DMS 273 (cell line): ENCODE results near the gene AFF3.
"Not testable (repeated sequence)": the region's sequence is repeated elsewhere in the genome, so short reads cannot be mapped to it uniquely, and the experiment has no call there.

ENCODE experiments used
- DNase-seq: peaks from one replicate; lab custom pipeline; 2025; ENCODE audit not compliant: unreplicated experiment; lab: John Stamatoyannopoulos, UW

Gene AFF3

DNA sequence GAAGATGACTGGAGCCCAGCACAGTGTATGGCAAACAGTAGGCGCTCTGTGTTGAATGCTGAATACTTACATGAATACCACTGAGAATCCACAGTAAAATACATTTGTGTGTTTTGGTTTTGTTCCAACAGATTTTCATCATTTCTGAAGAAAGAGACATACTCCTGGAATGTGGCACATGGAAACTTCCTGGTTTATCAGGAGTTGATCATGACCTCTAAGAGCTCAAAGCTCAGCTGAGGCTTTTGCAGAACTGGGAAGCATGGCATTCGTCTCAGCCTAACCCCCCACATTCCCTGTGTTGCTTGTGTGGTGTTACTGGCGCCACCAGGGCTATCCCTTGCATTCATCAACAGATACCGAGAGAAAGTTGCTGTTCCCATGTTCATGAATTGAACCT lies 335.6 kb downstream of the AFF3 start:
- no peak for DNase-seq

DNA sequence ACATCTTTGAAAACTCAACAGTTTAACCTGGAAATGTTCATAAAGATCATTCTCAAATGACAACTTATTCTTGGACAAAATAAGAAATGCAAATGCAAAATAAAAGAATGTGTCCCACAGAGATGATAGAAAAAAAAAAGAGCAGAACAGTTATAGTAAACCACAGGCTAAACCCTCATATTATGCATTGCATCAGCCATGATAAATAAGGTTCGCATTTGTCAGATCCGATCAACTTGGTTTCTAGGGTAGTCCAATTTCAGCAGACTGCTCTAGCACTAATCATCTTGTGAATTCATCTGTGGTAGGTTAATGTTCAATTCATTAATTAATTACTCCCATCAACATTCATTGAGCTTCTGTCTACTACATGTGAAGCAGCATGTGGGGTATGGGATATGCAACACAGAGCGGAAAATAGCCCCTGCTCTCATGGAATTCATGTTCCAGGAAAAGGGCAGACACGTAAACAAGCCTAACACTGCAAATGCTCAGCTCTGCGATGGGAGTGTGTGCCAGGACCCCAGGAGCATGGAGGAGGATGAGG lies 336.4 kb downstream of the AFF3 start:
- no peak for DNase-seq

DNA sequence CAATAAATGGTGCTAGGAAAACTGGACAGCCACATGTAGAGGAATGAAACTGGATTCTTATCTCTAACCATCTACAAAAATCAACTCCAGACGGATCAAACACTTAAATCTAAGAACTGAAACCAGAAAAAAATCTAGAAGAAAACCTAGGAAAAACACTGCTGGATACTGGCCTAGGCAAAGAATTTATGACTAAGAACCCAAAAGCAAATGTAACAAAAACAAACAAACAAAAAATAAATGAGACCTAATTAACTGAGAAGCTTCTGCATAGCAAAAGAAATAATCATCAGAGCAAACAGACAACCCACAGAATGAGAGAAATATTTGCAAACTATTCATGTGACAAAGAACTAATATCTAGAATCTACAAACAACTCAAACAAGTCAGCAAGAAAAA lies 338.5 kb downstream of the AFF3 start:
- no peak for DNase-seq

DNA sequence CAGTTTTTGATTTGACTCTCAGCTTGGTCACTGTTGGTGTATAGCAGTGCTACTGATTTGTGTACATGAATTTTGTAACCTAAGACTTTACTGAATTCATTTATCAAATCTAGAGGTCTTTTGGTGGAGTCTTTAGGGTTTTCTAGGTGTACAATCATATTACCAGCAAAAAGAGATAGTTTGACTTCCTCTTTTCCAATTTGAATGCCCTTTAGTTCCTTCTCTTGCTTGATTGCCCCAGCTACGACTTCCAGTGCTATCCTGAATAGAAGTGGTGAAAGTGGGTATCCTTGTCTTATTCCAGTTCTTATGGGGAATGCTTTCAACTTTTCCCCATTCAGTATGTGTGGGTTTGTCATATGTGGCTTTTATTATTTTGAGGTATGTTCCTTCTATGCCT lies 339.7 kb downstream of the AFF3 start:
- no peak for DNase-seq

DNA sequence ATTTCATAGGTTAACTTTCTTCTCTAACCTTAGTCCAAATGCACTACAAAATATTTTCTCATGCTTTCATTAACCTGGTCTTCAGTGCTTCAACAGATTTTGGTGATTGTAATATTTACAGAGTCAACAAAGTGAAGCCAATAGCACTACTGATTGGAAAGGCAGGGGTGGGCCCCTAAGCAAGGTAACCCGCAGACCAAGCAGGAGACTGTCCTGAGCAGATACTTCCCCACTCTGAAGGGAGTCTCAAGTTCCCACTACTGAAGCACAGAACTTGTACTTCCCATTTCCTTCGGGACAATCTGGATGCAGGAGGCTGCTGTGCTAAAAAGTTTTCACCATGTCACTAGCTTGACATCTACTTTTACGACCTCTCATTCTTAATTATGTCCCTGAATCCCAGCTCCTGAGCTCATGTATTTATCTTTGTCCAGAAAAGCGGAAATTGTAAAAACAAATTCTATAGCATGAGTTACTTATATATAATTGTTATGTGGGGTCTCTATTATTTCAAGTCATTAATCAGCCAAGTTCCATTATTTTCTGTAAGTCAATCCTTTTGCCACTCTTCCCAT lies 341.0 kb downstream of the AFF3 start:
- DNase-seq, result no peak

DNA sequence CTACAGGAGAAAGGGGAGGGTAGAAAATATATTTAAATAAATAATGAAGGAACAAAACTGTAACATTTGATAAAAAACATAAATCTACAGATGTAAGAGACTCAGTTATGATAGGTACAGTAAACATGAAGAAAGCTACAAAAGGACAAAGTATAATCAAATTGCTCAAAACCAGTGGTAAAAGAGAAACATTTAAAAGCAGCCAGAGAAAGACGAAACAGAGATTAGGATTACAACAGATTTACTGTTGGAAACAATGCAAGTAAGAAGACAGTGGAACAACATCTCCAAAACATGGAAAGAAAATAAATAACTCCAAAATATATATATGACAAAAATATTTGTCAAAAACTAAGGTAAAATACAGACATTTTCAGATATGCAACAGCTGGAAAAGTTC lies 344.9 kb downstream of the AFF3 start:
- no peak for DNase-seq

DNA sequence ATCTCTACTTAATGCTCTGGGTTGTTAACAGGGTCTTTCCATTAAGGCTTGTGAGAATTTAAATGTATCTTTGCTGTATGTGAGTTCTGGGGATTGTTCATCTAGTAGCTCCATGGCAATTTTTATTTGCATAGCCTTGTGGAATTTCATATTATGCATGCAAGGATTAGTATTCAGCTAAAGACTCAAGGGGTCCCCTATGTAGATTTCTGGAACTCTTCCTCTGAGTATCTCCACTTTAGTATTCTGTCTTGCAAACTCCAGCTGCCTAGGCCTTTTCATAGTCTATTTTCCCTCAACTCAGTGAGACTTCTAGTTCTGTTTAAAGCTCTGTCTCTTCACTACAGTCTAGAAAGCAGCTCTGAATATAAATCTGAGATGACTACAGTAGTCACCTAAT lies 348.0 kb downstream of the AFF3 start:
- DNase-seq, result no peak

DNA sequence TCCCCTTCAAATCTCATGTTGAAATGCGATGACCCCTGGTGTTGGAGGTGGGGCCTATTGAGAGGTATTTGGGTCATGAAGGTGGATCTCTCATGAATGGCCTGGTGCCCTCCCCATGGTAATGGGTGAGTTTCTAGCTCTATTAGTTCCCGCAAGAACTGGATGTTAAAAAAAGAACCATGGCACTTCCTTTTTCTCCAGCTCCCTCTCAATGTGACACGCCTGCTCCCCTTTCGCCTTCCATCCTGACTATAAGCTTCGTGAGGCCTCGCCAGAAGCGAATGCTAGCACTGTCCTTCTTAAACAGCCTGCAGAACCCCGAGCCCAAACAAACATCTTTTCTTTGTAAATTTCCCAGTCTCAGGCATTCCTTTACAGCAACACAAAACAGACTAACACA lies 349.4 kb downstream of the AFF3 start:
- DNase-seq, result no peak

DNA sequence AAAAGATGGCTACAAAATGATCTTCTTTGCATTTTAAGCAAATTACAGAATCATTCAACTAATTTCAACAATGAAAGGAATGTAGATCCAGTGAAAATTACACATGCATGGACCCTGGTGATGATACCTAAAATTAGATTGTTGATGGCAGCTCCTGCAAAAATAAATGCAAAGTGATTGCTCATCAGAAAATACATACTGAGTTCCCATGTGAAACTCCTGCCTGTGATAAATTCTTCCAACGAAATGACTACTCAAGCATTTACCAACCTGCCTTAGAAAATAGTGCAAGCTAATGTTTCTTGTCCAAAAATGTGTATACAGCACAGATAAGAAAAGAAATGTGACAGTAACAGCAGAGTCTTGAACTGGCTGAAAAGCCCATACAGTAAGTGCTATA lies 352.5 kb downstream of the AFF3 start:
- no peak for DNase-seq

DNA sequence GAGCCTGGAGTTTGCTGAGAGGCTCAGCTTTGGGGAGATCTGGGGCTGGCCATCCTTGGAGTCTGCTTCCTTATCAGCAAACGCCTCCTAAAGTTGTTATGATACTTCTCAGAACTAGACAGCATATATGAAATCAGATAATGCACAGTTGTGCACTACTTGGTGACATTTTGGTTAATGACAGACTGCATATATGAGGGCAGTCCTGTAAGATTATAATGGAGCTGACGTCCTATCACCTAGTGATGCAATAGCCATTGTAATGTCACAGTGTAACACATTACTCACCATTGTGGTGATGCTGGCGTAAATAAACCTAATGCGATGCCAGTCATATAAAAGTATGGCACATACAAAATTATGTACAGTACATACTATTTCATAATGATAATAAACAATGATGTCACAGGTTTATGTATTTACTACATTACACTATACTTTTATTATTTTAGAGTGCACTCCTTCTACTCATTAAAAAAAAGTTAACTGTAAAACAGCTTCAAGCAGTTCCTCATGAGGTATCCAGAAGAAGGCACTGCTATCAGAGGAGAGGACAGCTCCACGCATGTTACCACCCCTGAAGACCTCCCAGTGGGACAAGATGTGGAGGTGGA lies 354.5 kb downstream of the AFF3 start:
- DNase-seq, result no peak

DNA sequence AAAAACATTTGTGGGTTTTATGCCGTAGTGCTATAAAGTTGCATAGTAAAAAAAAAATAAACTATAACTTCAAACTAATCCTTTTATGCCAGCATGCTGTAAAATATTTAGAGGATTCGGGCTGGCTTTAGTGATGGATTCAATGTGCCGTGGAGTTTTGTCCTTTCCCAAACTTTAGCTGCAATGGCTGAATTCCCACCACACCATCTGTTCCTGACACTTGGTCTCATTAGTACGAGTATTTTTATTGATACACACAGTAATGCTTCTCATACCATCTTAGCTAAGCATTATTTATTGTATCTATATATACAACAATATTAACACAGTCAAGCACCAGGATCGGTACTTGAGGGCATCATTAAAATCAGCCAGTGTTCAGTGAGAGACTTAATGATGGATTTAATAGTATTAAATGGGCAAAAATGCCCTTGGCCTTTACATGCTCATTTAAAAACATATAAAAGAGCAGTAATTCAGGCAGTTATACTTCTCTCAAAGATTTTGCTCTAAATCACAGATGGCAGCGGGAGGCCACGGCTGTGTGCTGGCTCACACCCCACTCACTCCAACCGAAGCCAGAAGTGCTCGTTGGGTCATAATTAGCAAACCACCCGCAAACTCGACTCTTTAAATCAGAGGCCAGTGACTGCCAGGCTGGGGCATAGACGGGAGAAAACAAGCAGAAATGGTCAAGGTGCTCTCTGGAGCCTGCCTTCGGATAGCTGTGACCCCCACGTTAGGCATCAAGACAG lies 355.6 kb downstream of the AFF3 start:
- peak; percentile 35 for DNase-seq

DNA sequence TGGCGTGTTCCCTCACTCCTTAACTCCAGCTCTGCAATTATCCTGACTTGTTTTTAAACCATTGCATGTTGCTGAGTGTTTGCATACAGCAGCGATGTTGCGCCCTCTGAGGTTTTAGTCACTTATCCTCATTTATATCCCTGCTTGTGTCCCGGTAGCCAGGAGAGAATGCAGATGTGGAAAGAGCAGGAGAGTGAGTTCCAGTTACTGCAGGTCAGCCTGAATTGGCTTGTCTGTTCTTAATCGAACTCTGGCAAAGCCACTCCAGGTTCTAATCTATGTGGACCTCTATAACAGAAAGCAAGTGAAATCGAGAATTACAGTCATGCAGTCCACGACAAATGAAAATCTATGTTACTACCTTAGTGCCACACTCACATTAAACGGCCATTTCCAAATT lies 357.4 kb downstream of the AFF3 start:
- DNase-seq, result no peak

DNA sequence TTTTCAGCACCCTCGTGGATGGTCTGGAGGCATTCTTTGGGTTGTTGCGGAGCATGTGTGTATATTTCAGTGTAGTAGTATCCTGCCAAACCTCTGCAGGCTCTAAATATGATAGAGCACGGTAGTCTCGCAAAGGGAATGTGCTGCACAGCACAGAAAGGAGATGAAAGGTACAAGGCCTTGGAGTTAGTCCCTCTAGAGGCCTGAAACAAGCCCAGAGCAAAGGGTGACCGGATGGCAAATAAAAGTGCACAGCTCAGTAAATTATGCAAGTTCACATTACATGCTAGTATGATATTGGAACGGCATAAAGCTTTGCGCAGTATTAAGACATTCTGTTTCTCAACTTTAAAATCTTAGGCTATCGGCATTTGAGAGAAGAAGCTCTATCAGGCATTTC lies 358.1 kb downstream of the AFF3 start:
- DNase-seq, result no peak

DNA sequence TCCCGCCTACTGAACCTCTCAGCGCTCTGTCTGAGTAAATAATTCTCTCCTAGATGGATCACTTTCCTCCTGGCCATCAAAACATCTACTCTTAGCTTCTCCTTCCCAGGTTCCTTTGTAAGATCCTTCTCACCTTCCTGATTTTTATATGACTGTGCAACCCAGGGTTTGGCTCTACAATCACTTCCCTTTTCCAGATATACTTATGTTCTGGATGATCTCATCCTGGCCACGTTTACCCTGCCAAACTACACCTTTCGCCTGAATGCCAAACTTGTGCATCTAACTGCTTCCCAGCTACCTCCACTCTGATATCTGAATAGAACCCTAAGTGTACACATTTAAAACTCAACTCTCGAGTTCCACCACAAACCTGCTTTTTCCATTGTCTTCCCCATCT lies 362.1 kb downstream of the AFF3 start:
- no peak for DNase-seq

DNA sequence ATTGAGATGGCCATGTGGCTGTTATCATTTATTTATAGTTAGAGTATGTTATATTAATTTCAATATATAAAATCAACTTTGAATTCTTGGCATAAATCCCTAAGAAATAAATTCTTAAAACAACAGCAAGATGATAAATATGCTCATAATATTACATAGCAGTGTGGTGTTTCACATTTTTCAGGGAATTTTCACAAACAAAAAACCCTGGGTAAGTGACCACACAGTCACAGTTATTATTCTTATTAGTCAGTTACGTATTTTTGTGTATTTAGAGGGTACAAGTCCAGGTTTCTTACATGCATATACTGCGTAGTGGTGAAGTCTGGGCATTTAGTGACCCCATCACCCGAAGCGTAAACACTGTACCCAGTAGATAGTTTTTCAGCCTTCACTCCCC lies 363.1 kb downstream of the AFF3 start:
- DNase-seq, result no peak

DNA sequence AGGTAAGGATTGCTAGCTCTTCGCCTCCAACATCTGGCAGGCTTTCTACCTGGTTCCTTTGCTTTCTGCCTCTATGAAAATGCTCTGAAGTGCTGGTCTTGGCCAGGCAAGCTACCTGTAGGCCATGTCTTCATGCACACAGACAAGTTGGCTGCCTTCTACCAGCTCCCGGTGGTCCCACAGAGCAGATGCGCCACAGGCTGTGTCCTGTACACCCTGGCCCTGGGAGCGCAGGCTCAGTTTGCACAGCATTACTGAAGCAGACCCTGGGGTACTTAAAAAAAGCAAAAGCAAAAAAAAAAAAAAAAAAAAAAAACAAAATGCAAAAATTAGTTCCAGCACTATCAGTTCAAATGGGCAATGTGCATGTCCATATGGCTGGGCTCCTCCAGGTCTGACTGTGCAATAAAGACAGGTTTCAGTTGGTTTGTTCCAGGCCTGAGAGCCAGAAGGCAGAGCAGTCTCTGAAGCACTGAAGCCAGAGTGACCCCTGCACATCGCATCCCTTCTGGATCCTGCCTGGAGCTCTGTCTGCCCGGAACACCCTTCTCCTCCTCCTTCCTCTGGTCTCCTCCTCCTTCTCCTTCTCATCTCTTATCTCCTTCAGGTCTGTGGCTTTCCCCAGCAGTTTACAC lies 364.6 kb downstream of the AFF3 start:
- peak; percentile 10 for DNase-seq

DNA sequence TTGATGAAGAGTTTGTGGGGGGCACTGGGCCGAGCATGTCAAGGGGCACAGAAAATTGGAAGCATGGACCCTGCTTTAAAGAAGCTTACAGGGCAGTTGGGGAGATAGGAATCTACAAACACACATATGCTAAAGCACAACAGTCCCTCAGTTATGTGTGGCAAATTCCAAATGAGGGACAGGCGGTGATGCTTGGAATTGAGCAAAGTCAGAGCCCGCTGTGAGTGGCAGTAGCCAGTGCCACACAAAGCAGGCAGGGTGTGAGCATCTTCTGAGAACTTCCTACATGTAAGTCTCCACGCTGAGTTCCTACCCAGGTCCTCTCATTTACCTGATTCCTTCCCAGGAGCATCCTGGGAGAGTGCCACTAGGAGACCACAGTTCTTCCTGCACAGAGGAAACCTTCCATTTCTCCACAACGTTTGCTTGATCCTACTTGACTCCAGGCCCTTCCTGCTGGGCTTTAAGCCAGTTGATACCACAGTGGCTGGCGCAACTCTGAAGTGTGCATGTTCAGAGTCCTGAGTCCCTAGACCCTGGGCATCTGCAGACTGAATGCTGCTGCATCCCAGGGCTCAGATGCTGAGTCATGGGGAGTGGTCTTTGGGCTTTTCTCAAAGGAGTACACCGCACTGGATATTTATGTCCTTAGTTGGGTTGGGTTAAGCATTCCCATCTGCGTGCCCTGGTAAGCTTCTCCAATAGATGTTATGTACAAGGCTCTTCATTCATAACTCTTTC lies 365.3 kb downstream of the AFF3 start:
- DNase-seq, result no peak

DNA sequence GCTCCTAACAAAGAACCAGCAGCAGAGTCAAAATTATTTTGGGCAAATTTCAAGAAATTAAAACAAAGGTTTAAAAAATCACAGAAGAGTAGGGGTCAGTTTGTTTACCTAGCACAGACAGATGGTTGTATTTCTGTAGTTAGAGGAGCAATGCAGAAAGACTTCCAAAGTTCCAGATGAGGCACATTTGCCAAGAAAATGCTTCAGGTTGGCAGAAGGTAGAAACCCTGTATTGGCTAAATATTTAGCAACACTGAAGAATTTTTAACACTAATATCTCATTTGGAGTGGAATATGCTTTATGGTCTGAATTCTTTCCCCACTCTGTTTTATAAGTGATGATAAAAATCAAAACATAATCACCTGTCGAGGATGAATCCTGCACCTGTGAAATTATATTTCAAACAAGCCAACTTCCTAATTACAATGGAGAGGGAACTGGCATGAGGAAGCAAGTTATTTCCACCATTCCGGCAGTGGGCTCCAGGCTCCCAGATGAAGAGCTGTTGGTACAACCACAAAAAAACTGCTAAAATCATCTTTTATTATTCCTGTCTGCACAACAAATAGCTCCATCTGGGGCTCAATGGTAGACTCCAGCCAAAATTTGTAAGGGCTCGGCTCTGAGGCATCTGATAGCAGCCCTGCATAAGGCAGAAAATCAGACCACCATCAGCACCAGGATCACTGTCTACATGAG lies 366.0 kb downstream of the AFF3 start:
- no peak for DNase-seq

DNA sequence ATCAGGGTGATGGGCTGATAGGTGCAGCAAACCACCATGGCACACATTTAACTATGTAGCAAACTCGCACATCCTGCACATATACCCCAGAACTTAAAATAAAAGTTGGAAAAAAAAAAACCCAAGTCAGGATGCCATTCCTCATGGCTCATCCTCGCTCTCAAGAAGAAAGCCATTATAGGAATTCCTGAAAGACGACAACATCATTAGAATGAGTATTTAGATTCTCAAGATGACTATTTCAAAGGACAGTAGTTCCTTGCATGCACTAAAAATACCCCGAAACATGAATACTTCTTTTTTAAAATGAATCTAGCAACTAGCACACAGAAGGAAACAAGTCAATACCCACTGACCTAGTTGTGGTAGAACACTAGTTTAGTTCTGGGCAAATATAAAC lies 366.8 kb downstream of the AFF3 start:
- no peak for DNase-seq

DNA sequence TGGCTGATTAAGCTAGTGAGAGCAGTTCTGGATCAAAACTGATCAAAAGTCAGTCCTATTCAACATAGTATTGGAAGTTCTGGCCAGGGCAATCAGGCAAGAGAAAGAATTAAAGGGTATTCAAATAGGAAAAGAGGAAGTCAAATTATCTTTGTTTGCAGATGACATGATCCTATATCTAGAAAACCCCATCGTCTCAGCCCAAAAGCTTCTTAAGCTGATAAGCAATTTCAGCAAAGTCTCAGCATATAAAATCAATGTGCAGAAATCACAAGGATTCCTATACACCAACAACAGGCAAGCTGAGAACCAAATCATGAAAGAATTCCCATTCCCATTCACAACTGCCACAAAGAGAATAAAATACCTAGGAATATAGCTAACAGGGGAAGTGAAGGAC lies 368.7 kb downstream of the AFF3 start:
- not testable (repeated sequence) for DNase-seq
